AG04449 (cell line): ENCODE results near the gene CALU.

Experiments
- CTCF ChIA-PET: fragments of 350-600 bp; formaldehyde crosslinking; extraction: SDS; loops from one replicate; lab custom pipeline; 2021; ENCODE audit warnings: antibody characterized with exemption; lab: Yijun Ruan, JAX
- POLR2A ChIA-PET: fragments of 400-600, 350-600 bp; formaldehyde crosslinking; extraction: SDS; loops from one replicate; lab custom pipeline; 2020; ENCODE audit warnings: antibody characterized with exemption, inconsistent platforms; lab: Yijun Ruan, JAX
- DNase-seq: peaks from one replicate; pipeline ENCODE4 v3.0.0-alpha.2; 2010; ENCODE audit warnings: low read depth, low spot score
- H3K4me3 ChIP-seq: 2 replicates; pipeline ENCODE4 v1.5.1; 2011; ENCODE audit warnings: low read depth, mild to moderate bottlenecking, control low read depth, low read length
- CTCF ChIP-seq: IDR thresholded peaks from one replicate; pipeline ENCODE4 v1.5.1; 2011; ENCODE audit warnings: mild to moderate bottlenecking, moderate library complexity, low read length, control low read depth, inconsistent platforms; ENCODE audit not compliant: insufficient read depth; ENCODE audit errors: missing control alignments

The CALU gene

GRCh38 chr7:128740996-128741395, 1.8 kb downstream of the CALU start:
- H3K4me3 ChIP-seq = peak overlapping the region; percentile 97
- no peak for DNase-seq
- CTCF ChIA-PET = interaction anchor here (1.3 to 2.3 kb wide), 4 partner anchors 10 to 102 kb away, joined by 4 to 9 read pairs (median 7); no protein-coding TSS in a partner anchor

GRCh38 chr7:128741491-128741890, 2.3 kb downstream of the CALU start:
- CTCF ChIA-PET = interaction anchor here (0.7 to 2.3 kb wide), 4 partner anchors 12 to 122 kb away, joined by 4 to 9 read pairs (median 7); partner anchors contain the start of gene ATP6V1F
- peak overlapping the region; percentile 97 for H3K4me3 ChIP-seq

More at GRCh38 chr7:128740996-128741395, 1.8 kb downstream of the CALU start:
- no peak for TF ChIP-seq CTCF
- POLR2A ChIA-PET = interaction anchor here (0.6 to 6.2 kb wide), 4 partner anchors 14 to 96 kb away, joined by 3 to 74 read pairs (median 21); no protein-coding TSS in a partner anchor

GRCh38 chr7:128742206-128742605, 3.0 kb downstream of the CALU start:
- CTCF ChIA-PET = interaction anchor here (2.0 to 2.3 kb wide), 2 partner anchors 12 to 90 kb away, joined by 9 read pairs; no protein-coding TSS in a partner anchor
- POLR2A ChIA-PET = interaction anchor here (5.1 to 6.2 kb wide), 2 partner anchors 13 to 90 kb away, joined by 39 to 74 read pairs; no protein-coding TSS in a partner anchor
- no peak for TF ChIP-seq CTCF
- H3K4me3 ChIP-seq = peak overlapping the region; percentile 20
- DNase-seq = no peak

More at GRCh38 chr7:128741491-128741890, 2.3 kb downstream of the CALU start:
- DNase-seq = no peak
- no peak for TF ChIP-seq CTCF
- POLR2A ChIA-PET = interaction anchor here (0.6 to 6.2 kb wide), 3 partner anchors 14 to 91 kb away, joined by 3 to 74 read pairs (median 39); no protein-coding TSS in a partner anchor

- TF ChIP-seq CTCF = no peak
- no peak overlapping the region for H3K4me3 ChIP-seq
- no peak for DNase-seq
- CTCF ChIA-PET = interaction anchor here (1.0 to 2.3 kb wide), 4 partner anchors 10 to 120 kb away, joined by 3 to 9 read pairs (median 6); no protein-coding TSS in a partner anchor
- POLR2A ChIA-PET = interaction anchor here (0.6 to 6.2 kb wide), 2 partner anchors 12 to 86 kb away, joined by 3 to 74 read pairs; no protein-coding TSS in a partner anchor
These were observed 4.1 kb downstream of the CALU start for GRCh38 chr7:128743112-128743772.

GRCh38 chr7:128744366-128744905, 5.3 kb downstream of the CALU start:
- TF ChIP-seq CTCF = no peak
- DNase-seq = no peak
- POLR2A ChIA-PET = no interaction called here
- CTCF ChIA-PET = interaction anchor here (1.0 kb wide), 1 partner anchor 9 kb away, joined by 3 read pairs; no protein-coding TSS in a partner anchor
- H3K4me3 ChIP-seq = no peak overlapping the region
